Liver (tissue), 9 donors: ENCODE results near the gene ARMCX2. TPM values are rescaled to one million over a fixed set of nuclear protein-coding genes. Genes with fewer than 3 reads are reported as not detected.

Experiments
- DNase-seq: peaks from one replicate; pipeline ENCODE4 v3.0.0-alpha.2; 2017; ENCODE audit warnings: low spot score
- H3K27ac ChIP-seq, 2 donors: one replicate each; pipeline ENCODE4 v1.7.0; 2013; ENCODE audit warnings: inconsistent platforms in 2 of 2, low read length in 2 of 2, control low read depth in 1 of 2, low read depth in 1 of 2, mild to moderate bottlenecking in 1 of 2
- H3K27me3 ChIP-seq, 4 donors: one replicate each; pipeline versions ENCODE4 v1.6.1 to v1.7.0; 2013; ENCODE audit warnings: low read length in 3 of 4, inconsistent platforms in 1 of 4, mild to moderate bottlenecking in 1 of 4, moderate library complexity in 1 of 4; ENCODE audit not compliant: control insufficient read depth in 4 of 4, insufficient read depth in 4 of 4
- H3K36me3 ChIP-seq, 4 donors: one replicate each; pipeline versions ENCODE4 v1.6.1 to v1.7.0; 2013; ENCODE audit warnings: low read length in 3 of 4, mild to moderate bottlenecking in 3 of 4, low read depth in 1 of 4, moderate library complexity in 1 of 4; ENCODE audit not compliant: control insufficient read depth in 4 of 4, insufficient read depth in 3 of 4
- H3K4me1 ChIP-seq, 4 donors: one replicate each; pipeline versions ENCODE4 v1.6.1 to v1.7.0; 2013; ENCODE audit warnings: low read length in 3 of 4, mild to moderate bottlenecking in 3 of 4, moderate library complexity in 1 of 4; ENCODE audit not compliant: control insufficient read depth in 4 of 4, insufficient read depth in 4 of 4
- H3K4me3 ChIP-seq, 3 donors: one replicate each; pipeline versions ENCODE4 v1.6.1 to v1.7.0; 2013; ENCODE audit warnings: low read length in 3 of 3, control low read depth in 1 of 3, low read depth in 1 of 3, mild to moderate bottlenecking in 1 of 3
- H3K9ac ChIP-seq, 2 donors: one replicate each; pipeline ENCODE4 v1.7.0; 2013; ENCODE audit warnings: low read length in 2 of 2, mild to moderate bottlenecking in 2 of 2, moderate library complexity in 2 of 2, control low read depth in 1 of 2, low read depth in 1 of 2
- H3K9me3 ChIP-seq, 4 donors: one replicate each; pipeline versions ENCODE4 v1.6.1 to v1.7.0; 2013; ENCODE audit warnings: low read length in 3 of 4; ENCODE audit not compliant: control insufficient read depth in 4 of 4
- ATF3 ChIP-seq: IDR thresholded peaks from 2 replicates; pipeline ENCODE4 v1.6.1; 2016; ENCODE audit warnings: antibody characterized with exemption
- EGR1 ChIP-seq, 2 donors: IDR thresholded peaks; 2 replicates each; pipeline ENCODE4 v1.6.1; 2016 to 2018; ENCODE audit warnings: antibody characterized with exemption in 2 of 2, low read depth in 2 of 2
- FOXA1 ChIP-seq: IDR thresholded peaks from 2 replicates; pipeline ENCODE4 v1.6.1; 2016; ENCODE audit warnings: antibody characterized with exemption
- FOXA2 ChIP-seq: IDR thresholded peaks from 2 replicates; pipeline ENCODE4 v1.6.1; 2016; ENCODE audit warnings: antibody characterized with exemption
- GABPA ChIP-seq, 2 donors: IDR thresholded peaks in 1 of 2; conservative IDR thresholded peaks in 1 of 2; 2 replicates each; pipeline ENCODE4 v1.6.1; 2016; ENCODE audit warnings: antibody characterized with exemption in 2 of 2, mild to moderate bottlenecking in 1 of 2, moderate library complexity in 1 of 2
- HNF4A ChIP-seq, 2 donors: conservative IDR thresholded peaks; 2 replicates each; pipeline ENCODE4 v1.6.1; 2016; ENCODE audit warnings: antibody characterized with exemption in 2 of 2, mild to moderate bottlenecking in 2 of 2
- HNF4G ChIP-seq: IDR thresholded peaks from 2 replicates; pipeline ENCODE4 v1.6.1; 2016; ENCODE audit warnings: antibody characterized with exemption
- JUND ChIP-seq, 2 donors: IDR thresholded peaks; 2 replicates each; pipeline ENCODE4 v1.6.1; 2016; ENCODE audit warnings: antibody characterized with exemption in 2 of 2
- MAX ChIP-seq: IDR thresholded peaks from 2 replicates; pipeline ENCODE4 v1.6.1; 2016; ENCODE audit warnings: antibody characterized with exemption
- NR2F2 ChIP-seq: IDR thresholded peaks from 2 replicates; pipeline ENCODE4 v1.6.1; 2016; ENCODE audit warnings: antibody characterized with exemption
- RAD21 ChIP-seq, 2 donors: IDR thresholded peaks; 2 replicates each; pipeline ENCODE4 v1.6.1; 2016; ENCODE audit warnings: antibody characterized with exemption in 2 of 2, mild to moderate bottlenecking in 2 of 2
- REST ChIP-seq: IDR thresholded peaks from 2 replicates; pipeline ENCODE4 v1.6.1; 2016; ENCODE audit warnings: antibody characterized with exemption, mild to moderate bottlenecking
- RXRA ChIP-seq, 2 donors: IDR thresholded peaks; 2 replicates each; pipeline ENCODE4 v1.6.1; 2017 to 2018; ENCODE audit warnings: antibody characterized with exemption in 2 of 2, mild to moderate bottlenecking in 1 of 2
- SP1 ChIP-seq: IDR thresholded peaks from 2 replicates; pipeline ENCODE4 v1.6.1; 2018; ENCODE audit warnings: antibody characterized with exemption, mild to moderate bottlenecking
- TAF1 ChIP-seq: conservative IDR thresholded peaks from 2 replicates; pipeline ENCODE4 v1.6.1; 2016; ENCODE audit warnings: antibody characterized with exemption, mild to moderate bottlenecking
- YY1 ChIP-seq: IDR thresholded peaks from 2 replicates; pipeline ENCODE4 v1.6.1; 2016; ENCODE audit warnings: antibody characterized with exemption, mild to moderate bottlenecking
- WGBS: extraction: QIAGEN DNeasy Blood & Tissue Kit; methylation state at CpG from one replicate; pipeline ENCODE4 v1.1.7; 2013; 5-methylcytosine and 5-hydroxymethylcytosine counted together
- polyA plus RNA-seq, 2 donors: library from polyadenylated mRNA; stranded (reverse) in 1 of 2; unstranded in 1 of 2; fragments of 200-250 nt in 1 of 2; fragments of >200 nt in 1 of 2; fragmentation: Nextera tagmentation in 1 of 2; extraction: Ambion mirVana in 1 of 2; gene quantifications; one replicate each; pipeline versions ENCODE4 v1.2.1 to v1.2.3, GENCODE V29; 2013 to 2015
- total RNA-seq, 2 donors: library from RNA; depleted of rRNA; stranded (reverse); fragments of >200 nt; gene quantifications; one replicate each; pipeline ENCODE4 v1.2.3, GENCODE V29; 2014
- TF ChIP-seq, protein P1 (sequence below): IDR thresholded peaks from 2 replicates; pipeline ENCODE4 v1.6.1; 2016; ENCODE audit warnings: antibody characterized with exemption
- TF ChIP-seq, protein P2 (sequence below): fragments of 150-350 bp; IDR thresholded peaks from 2 replicates; pipeline ENCODE4 v1.5.1; 2017; ENCODE audit warnings: improper control_type of control experiment, low read depth, low read length; ENCODE audit not compliant: missing input control
- donor health status: healthy.
- donor health status: healthy.
- donor health status: healthy.
- donor health status: healthy.
- donor health status: healthy.

Gene ARMCX2
- total and polyA plus RNA-seq, 4 donors = 0.60 to 7.5 (median 3.2) TPM

GRCh38 chrX:101709384-101709783, 49.7 kb upstream of the ARMCX2 start:
- TF ChIP-seq GABPA (IDR thresholded peaks at IDR 0.05 in 1 of 2, conservative IDR thresholded peaks at IDR 0.05 in 1 of 2) (no peak), NR2F2 (no peak), HNF4A (conservative IDR thresholded peaks at IDR 0.05) (no peak), YY1 (no peak), FOXA2 (no peak), RAD21 (IDR thresholded peaks at IDR 0.05) (no peak), MAX (no peak), RXRA (IDR thresholded peaks at IDR 0.05) (no peak), EGR1 (IDR thresholded peaks at IDR 0.05; ENCODE audit: low read depth in 2 of 2) (no peak), HNF4G (no peak), SP1 (no peak), FOXA1 (no peak)
- TF ChIP-seq, protein P1, sequence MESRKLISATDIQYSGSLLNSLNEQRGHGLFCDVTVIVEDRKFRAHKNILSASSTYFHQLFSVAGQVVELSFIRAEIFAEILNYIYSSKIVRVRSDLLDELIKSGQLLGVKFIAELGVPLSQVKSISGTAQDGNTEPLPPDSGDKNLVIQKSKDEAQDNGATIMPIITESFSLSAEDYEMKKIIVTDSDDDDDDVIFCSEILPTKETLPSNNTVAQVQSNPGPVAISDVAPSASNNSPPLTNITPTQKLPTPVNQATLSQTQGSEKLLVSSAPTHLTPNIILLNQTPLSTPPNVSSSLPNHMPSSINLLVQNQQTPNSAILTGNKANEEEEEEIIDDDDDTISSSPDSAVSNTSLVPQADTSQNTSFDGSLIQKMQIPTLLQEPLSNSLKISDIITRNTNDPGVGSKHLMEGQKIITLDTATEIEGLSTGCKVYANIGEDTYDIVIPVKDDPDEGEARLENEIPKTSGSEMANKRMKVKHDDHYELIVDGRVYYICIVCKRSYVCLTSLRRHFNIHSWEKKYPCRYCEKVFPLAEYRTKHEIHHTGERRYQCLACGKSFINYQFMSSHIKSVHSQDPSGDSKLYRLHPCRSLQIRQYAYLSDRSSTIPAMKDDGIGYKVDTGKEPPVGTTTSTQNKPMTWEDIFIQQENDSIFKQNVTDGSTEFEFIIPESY = no peak
- TF ChIP-seq, protein P2, sequence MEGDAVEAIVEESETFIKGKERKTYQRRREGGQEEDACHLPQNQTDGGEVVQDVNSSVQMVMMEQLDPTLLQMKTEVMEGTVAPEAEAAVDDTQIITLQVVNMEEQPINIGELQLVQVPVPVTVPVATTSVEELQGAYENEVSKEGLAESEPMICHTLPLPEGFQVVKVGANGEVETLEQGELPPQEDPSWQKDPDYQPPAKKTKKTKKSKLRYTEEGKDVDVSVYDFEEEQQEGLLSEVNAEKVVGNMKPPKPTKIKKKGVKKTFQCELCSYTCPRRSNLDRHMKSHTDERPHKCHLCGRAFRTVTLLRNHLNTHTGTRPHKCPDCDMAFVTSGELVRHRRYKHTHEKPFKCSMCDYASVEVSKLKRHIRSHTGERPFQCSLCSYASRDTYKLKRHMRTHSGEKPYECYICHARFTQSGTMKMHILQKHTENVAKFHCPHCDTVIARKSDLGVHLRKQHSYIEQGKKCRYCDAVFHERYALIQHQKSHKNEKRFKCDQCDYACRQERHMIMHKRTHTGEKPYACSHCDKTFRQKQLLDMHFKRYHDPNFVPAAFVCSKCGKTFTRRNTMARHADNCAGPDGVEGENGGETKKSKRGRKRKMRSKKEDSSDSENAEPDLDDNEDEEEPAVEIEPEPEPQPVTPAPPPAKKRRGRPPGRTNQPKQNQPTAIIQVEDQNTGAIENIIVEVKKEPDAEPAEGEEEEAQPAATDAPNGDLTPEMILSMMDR = no peak
- no peaks in the 10 kb centered on the region for H3K4me1 ChIP-seq
- no peak overlapping the region for H3K27ac ChIP-seq
- H3K27me3 ChIP-seq = no peaks in the 10 kb centered on the region
- H3K9me3 ChIP-seq = no peaks in the 10 kb centered on the region
- no peak overlapping the region for H3K4me3 ChIP-seq
- no peaks in the 10 kb centered on the region for H3K36me3 ChIP-seq
- H3K9ac ChIP-seq = no peak overlapping the region
- WGBS = 88% methylated on average over 3 of the region's 3 CpGs
- DNase-seq = no peak

GRCh38 chrX:101708163-101708562, 48.5 kb upstream of the ARMCX2 start:
- 61% methylated on average over 3 of the region's 3 CpGs for WGBS
- Histone ChIP-seq H3K27ac (no peak overlapping the region), H3K9ac (no peak overlapping the region), H3K36me3 (no peaks in the 10 kb centered on the region), H3K4me3 (no peak overlapping the region), H3K9me3 (no peaks in the 10 kb centered on the region), H3K4me1 (no peaks in the 10 kb centered on the region), H3K27me3 (no peaks in the 10 kb centered on the region)
- TF ChIP-seq HNF4A (conservative IDR thresholded peaks at IDR 0.05) (no peak), MAX (no peak), RAD21 (IDR thresholded peaks at IDR 0.05) (no peak), ATF3 (no peak), NR2F2 (no peak), JUND (IDR thresholded peaks at IDR 0.05) (no peak), RXRA (IDR thresholded peaks at IDR 0.05) (no peak), TAF1 (no peak), GABPA (IDR thresholded peaks at IDR 0.05 in 1 of 2, conservative IDR thresholded peaks at IDR 0.05 in 1 of 2) (no peak), FOXA1 (no peak), YY1 (no peak), EGR1 (IDR thresholded peaks at IDR 0.05; ENCODE audit: low read depth in 2 of 2) (no peak), HNF4G (no peak), SP1 (no peak), FOXA2 (no peak), REST (no peak)
- TF ChIP-seq, protein P1 = no peak
- TF ChIP-seq, protein P2 = no peak
- no peak for DNase-seq
